Thymus (tissue), 11 donors: ENCODE data around the gene UBE2QL1. TPM values are rescaled to one million over a fixed set of nuclear protein-coding genes. Genes with fewer than 3 reads are reported as not detected.

Experiments
- DNase-seq, 9 donors: peaks; one replicate each; pipeline ENCODE4 v3.0.0-alpha.2; 2013; ENCODE audit warnings: low spot score in 9 of 9, low read depth in 6 of 9, missing footprints in 1 of 9
- H3K27ac ChIP-seq, 2 donors: one replicate each; pipeline ENCODE4 v1.5.1; 2013; ENCODE audit warnings: control low read depth in 1 of 2, low read depth in 1 of 2, low read length in 1 of 2, mild to moderate bottlenecking in 1 of 2, moderate library complexity in 1 of 2
- H3K27me3 ChIP-seq, 2 donors: one replicate each; pipeline ENCODE4 v1.5.1; 2013; ENCODE audit warnings: low read length in 1 of 2; ENCODE audit not compliant: control insufficient read depth in 2 of 2, insufficient read depth in 1 of 2
- H3K36me3 ChIP-seq, 2 donors: one replicate each; pipeline ENCODE4 v1.5.1; 2013; ENCODE audit warnings: low read length in 1 of 2, mild to moderate bottlenecking in 1 of 2, moderate library complexity in 1 of 2; ENCODE audit not compliant: control insufficient read depth in 2 of 2, insufficient read depth in 2 of 2
- H3K4me1 ChIP-seq, 2 donors: one replicate each; pipeline ENCODE4 v1.5.1; 2013; ENCODE audit warnings: low read length in 2 of 2; ENCODE audit not compliant: control insufficient read depth in 2 of 2, insufficient read depth in 2 of 2
- H3K4me3 ChIP-seq, 2 donors: one replicate each; pipeline ENCODE4 v1.5.1; 2013; ENCODE audit warnings: low read length in 2 of 2, control low read depth in 1 of 2, mild to moderate bottlenecking in 1 of 2
- H3K9me3 ChIP-seq, 2 donors: one replicate each; pipeline ENCODE4 v1.5.1; 2013; ENCODE audit warnings: low read length in 1 of 2, mild to moderate bottlenecking in 1 of 2; ENCODE audit not compliant: control insufficient read depth in 2 of 2, insufficient read depth in 1 of 2
- WGBS: extraction: QIAGEN DNeasy Blood & Tissue Kit; methylation state at CpG from one replicate; pipeline ENCODE4 v1.1.7; 2013; 5-methylcytosine and 5-hydroxymethylcytosine counted together
- polyA plus RNA-seq: library from polyadenylated mRNA; stranded (reverse); fragments of 200-250 nt; gene quantifications from one replicate; pipeline ENCODE4 v1.2.3, GENCODE V29; 2013
- total RNA-seq: library from RNA; stranded (reverse); fragments of 120-200 nt; gene quantifications from one replicate; pipeline ENCODE4 v1.2.4, GENCODE V29; 2013
- donor health status: healthy.

The UBE2QL1 gene
- total and polyA plus RNA-seq, 2 donors, result 0.42 to 1.1 TPM

GRCh38 chr5:6408260-6408596 is 40.4 kb upstream of the UBE2QL1 start:
- no peaks in the 10 kb centered on the region for H3K36me3 ChIP-seq
- no peak overlapping the region for H3K4me3 ChIP-seq
- no peak for DNase-seq
- H3K27me3 ChIP-seq, result no peaks in the 10 kb centered on the region
- 84% methylated on average over 5 of the region's 5 CpGs for WGBS
- no peaks in the 10 kb centered on the region for H3K9me3 ChIP-seq
- H3K4me1 ChIP-seq, result no peaks in the 10 kb centered on the region
- no peak overlapping the region for H3K27ac ChIP-seq

- Histone ChIP-seq H3K36me3 (no peaks in the 10 kb centered on the region), H3K9me3 (no peaks in the 10 kb centered on the region), H3K27me3 (no peaks in the 10 kb centered on the region), H3K27ac (no peak overlapping the region), H3K4me3 (no peak overlapping the region), H3K4me1 (no peaks in the 10 kb centered on the region)
- DNase-seq, result no peak
- WGBS, result 89% methylated on average over 8 of the region's 8 CpGs
Observed at GRCh38 chr5:6408627-6409446, 39.8 kb upstream of the UBE2QL1 start.

- Histone ChIP-seq H3K4me3 (no peak overlapping the region), H3K27ac (no peak overlapping the region), H3K9me3 (no peaks in the 10 kb centered on the region), H3K36me3 (no peaks in the 10 kb centered on the region), H3K27me3 (no peaks in the 10 kb centered on the region), H3K4me1 (no peaks in the 10 kb centered on the region)
- WGBS, result 95% methylated on average over 9 of the region's 9 CpGs
- DNase-seq, result no peak
Observed at GRCh38 chr5:6410421-6410820, 38.2 kb upstream of the UBE2QL1 start.

GRCh38 chr5:6411141-6411540 is 37.5 kb upstream of the UBE2QL1 start:
- Histone ChIP-seq H3K27me3 (no peaks in the 10 kb centered on the region), H3K4me3 (no peak overlapping the region), H3K27ac (no peak overlapping the region), H3K4me1 (no peaks in the 10 kb centered on the region), H3K9me3 (no peaks in the 10 kb centered on the region), H3K36me3 (no peaks in the 10 kb centered on the region)
- WGBS, result 96% methylated on average over 15 of the region's 15 CpGs
- no peak for DNase-seq

GRCh38 chr5:6412811-6413210 is 35.8 kb upstream of the UBE2QL1 start:
- Histone ChIP-seq H3K4me1 (no peaks in the 10 kb centered on the region), H3K27ac (no peak overlapping the region), H3K9me3 (no peaks in the 10 kb centered on the region), H3K27me3 (no peaks in the 10 kb centered on the region), H3K4me3 (no peak overlapping the region), H3K36me3 (no peaks in the 10 kb centered on the region)
- no peak for DNase-seq
- WGBS, result 84% methylated on average over 4 of the region's 4 CpGs

GRCh38 chr5:6417657-6418056 is 31.0 kb upstream of the UBE2QL1 start:
- 91% methylated on average over 10 of the region's 10 CpGs for WGBS
- no peak for DNase-seq

GRCh38 chr5:6418679-6419276 is 29.9 kb upstream of the UBE2QL1 start:
- Histone ChIP-seq H3K27ac (no peak overlapping the region), H3K9me3 (no peaks in the 10 kb centered on the region), H3K27me3 (no peaks in the 10 kb centered on the region), H3K4me1 (no peaks in the 10 kb centered on the region), H3K4me3 (no peak overlapping the region), H3K36me3 (no peaks in the 10 kb centered on the region)
- 96% methylated on average over 3 of the region's 3 CpGs for WGBS
- no peak for DNase-seq

More at GRCh38 chr5:6417657-6418056, 31.0 kb upstream of the UBE2QL1 start:
- Histone ChIP-seq H3K36me3 (no peaks in the 10 kb centered on the region), H3K4me1 (no peaks in the 10 kb centered on the region), H3K27me3 (no peaks in the 10 kb centered on the region), H3K27ac (no peak overlapping the region), H3K4me3 (no peak overlapping the region), H3K9me3 (no peaks in the 10 kb centered on the region)

GRCh38 chr5:6419340-6419852 is 29.3 kb upstream of the UBE2QL1 start:
- 88% methylated on average over 8 of the region's 8 CpGs for WGBS
- Histone ChIP-seq H3K4me1 (no peaks in the 10 kb centered on the region), H3K4me3 (no peak overlapping the region), H3K27me3 (no peaks in the 10 kb centered on the region), H3K9me3 (no peaks in the 10 kb centered on the region), H3K27ac (no peak overlapping the region), H3K36me3 (no peaks in the 10 kb centered on the region)
- no peak for DNase-seq

GRCh38 chr5:6423327-6424109 is 25.1 kb upstream of the UBE2QL1 start:
- no peak overlapping the region for H3K4me3 ChIP-seq
- WGBS, result 78% methylated on average over 13 of the region's 13 CpGs
- no peaks in the 10 kb centered on the region for H3K9me3 ChIP-seq
- no peaks in the 10 kb centered on the region for H3K27me3 ChIP-seq
- no peak overlapping the region for H3K27ac ChIP-seq
- H3K4me1 ChIP-seq, result no peaks in the 10 kb centered on the region
- DNase-seq, result no peak
- no peaks in the 10 kb centered on the region for H3K36me3 ChIP-seq
